ENCODE measurements around the gene RPL10L.

Gene RPL10L

GRCh38 chr14:46651526-46652144, at the start of gene RPL10L:
TSS of gene RPL10L (minus strand) at chr14:46651781. CDS start at chr14:46651736, 45 bp downstream.
- no peak within 1 kb of the TSS for H3K4me2 ChIP-seq (ENCODE audit: low read depth, low read length)
- H2AFZ ChIP-seq (ENCODE audit: low read length) = no peak within 1 kb of the TSS
- H3K36me3 ChIP-seq (replicated peaks; ENCODE audit: insufficient read depth, low read length) = no peaks in the 10 kb centered on the region
- DNase-seq = no peak
- no peaks in the 10 kb centered on the region for H3K27me3 ChIP-seq (replicated peaks; ENCODE audit: insufficient read depth, low read length)
- no peaks in the 10 kb centered on the region for H3K4me1 ChIP-seq (ENCODE audit: low read length)
- H3K79me2 ChIP-seq (ENCODE audit: low read length) = no peaks in the 10 kb centered on the region
- no peak within 1 kb of the TSS for H3K4me3 ChIP-seq (ENCODE audit: low read length)
- H3K9ac ChIP-seq (ENCODE audit: low read length) = no peak within 1 kb of the TSS
- H3K9me3 ChIP-seq (replicated peaks; ENCODE audit: insufficient read depth, low read length) = no peaks in the 10 kb centered on the region
- no peaks in the 10 kb centered on the region for H4K20me1 ChIP-seq (ENCODE audit: insufficient read depth, low read length)
- TF ChIP-seq EZH2 (optimal IDR thresholded peaks at IDR 0.05; ENCODE audit: low read depth, low read length) (no peak), EZH2phosphoT487 (IDR thresholded peaks at IDR 0.05; ENCODE audit: low read length) (no peak)
- TF ChIP-seq, protein P1, sequence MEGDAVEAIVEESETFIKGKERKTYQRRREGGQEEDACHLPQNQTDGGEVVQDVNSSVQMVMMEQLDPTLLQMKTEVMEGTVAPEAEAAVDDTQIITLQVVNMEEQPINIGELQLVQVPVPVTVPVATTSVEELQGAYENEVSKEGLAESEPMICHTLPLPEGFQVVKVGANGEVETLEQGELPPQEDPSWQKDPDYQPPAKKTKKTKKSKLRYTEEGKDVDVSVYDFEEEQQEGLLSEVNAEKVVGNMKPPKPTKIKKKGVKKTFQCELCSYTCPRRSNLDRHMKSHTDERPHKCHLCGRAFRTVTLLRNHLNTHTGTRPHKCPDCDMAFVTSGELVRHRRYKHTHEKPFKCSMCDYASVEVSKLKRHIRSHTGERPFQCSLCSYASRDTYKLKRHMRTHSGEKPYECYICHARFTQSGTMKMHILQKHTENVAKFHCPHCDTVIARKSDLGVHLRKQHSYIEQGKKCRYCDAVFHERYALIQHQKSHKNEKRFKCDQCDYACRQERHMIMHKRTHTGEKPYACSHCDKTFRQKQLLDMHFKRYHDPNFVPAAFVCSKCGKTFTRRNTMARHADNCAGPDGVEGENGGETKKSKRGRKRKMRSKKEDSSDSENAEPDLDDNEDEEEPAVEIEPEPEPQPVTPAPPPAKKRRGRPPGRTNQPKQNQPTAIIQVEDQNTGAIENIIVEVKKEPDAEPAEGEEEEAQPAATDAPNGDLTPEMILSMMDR (IDR thresholded peaks at IDR 0.05; ENCODE audit: low read length) = peak; percentile 9; the same call in 1 of the 2 replicates
- H3K27ac ChIP-seq (ENCODE audit: low read length) = no peak within 1 kb of the TSS
- no peaks in the 10 kb centered on the region for H3F3A ChIP-seq (ENCODE audit: insufficient read depth, low read length)
- H3K9me2 ChIP-seq (replicated peaks; ENCODE audit: insufficient read depth, low read length) = no peaks in the 10 kb centered on the region

- Histone ChIP-seq H3K27me3 (replicated peaks; ENCODE audit: insufficient read depth, low read length) (no peaks in the 10 kb centered on the region), H3K9me3 (replicated peaks; ENCODE audit: insufficient read depth, low read length) (no peaks in the 10 kb centered on the region), H3K4me2 (ENCODE audit: low read depth, low read length) (no peak overlapping the region), H3K4me1 (ENCODE audit: low read length) (no peaks in the 10 kb centered on the region), H3K36me3 (replicated peaks; ENCODE audit: insufficient read depth, low read length) (no peaks in the 10 kb centered on the region), H3K9me2 (replicated peaks; ENCODE audit: insufficient read depth, low read length) (no peaks in the 10 kb centered on the region), H3F3A (ENCODE audit: insufficient read depth, low read length) (no peaks in the 10 kb centered on the region), H3K4me3 (ENCODE audit: low read length) (no peak overlapping the region), H3K79me2 (ENCODE audit: low read length) (no peaks in the 10 kb centered on the region), H2AFZ (ENCODE audit: low read length) (no peak overlapping the region), H3K27ac (ENCODE audit: low read length) (no peak overlapping the region), H4K20me1 (ENCODE audit: insufficient read depth, low read length) (no peaks in the 10 kb centered on the region), H3K9ac (ENCODE audit: low read length) (no peak overlapping the region)
- no peak for DNase-seq
- TF ChIP-seq, protein P1 (IDR thresholded peaks at IDR 0.05; ENCODE audit: low read length) = no peak
Measured at GRCh38 chr14:46691819-46692218, 40.2 kb upstream of the RPL10L start.

DNA sequence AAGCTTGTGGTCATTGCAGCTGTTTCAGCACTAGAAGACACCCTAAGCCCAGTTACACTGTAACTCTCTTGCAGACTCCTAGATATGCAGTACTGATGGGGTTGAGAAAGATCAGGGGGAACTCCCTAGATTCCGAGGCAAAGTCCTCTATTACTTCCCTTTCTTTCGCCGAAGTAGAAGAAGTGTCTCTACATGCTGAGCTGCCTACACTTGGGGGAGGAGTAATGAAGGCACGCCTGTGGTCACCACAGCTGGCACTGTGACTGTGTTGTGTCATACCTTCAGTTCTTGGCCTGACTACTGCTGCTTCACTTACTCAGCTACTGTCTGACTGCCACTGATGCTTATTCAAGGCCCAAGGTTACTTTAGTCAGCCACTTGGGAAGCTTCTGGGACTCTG, 35.1 kb upstream of the RPL10L start:
- no peaks in the 10 kb centered on the region for H3F3A ChIP-seq (ENCODE audit: insufficient read depth, low read length)
- no peaks in the 10 kb centered on the region for H3K36me3 ChIP-seq (replicated peaks; ENCODE audit: insufficient read depth, low read length)
- H3K27me3 ChIP-seq (replicated peaks; ENCODE audit: insufficient read depth, low read length) = no peaks in the 10 kb centered on the region
- TF ChIP-seq, protein P1 (IDR thresholded peaks at IDR 0.05; ENCODE audit: low read length) = no peak
- TF ChIP-seq EZH2phosphoT487 (IDR thresholded peaks at IDR 0.05; ENCODE audit: low read length) = no peak
- TF ChIP-seq EZH2 (optimal IDR thresholded peaks at IDR 0.05; ENCODE audit: low read depth, low read length) = no peak
- H3K9me3 ChIP-seq (replicated peaks; ENCODE audit: insufficient read depth, low read length) = no peaks in the 10 kb centered on the region
- no peaks in the 10 kb centered on the region for H4K20me1 ChIP-seq (ENCODE audit: insufficient read depth, low read length)
- no peak overlapping the region for H3K27ac ChIP-seq (ENCODE audit: low read length)
- H3K79me2 ChIP-seq (ENCODE audit: low read length) = no peaks in the 10 kb centered on the region
- no peak overlapping the region for H3K9ac ChIP-seq (ENCODE audit: low read length)
- H3K4me2 ChIP-seq (ENCODE audit: low read depth, low read length) = no peak overlapping the region
- H3K4me3 ChIP-seq (ENCODE audit: low read length) = no peak overlapping the region
- no peaks in the 10 kb centered on the region for H3K9me2 ChIP-seq (replicated peaks; ENCODE audit: insufficient read depth, low read length)
- DNase-seq = no peak
- H2AFZ ChIP-seq (ENCODE audit: low read length) = no peak overlapping the region
- no peaks in the 10 kb centered on the region for H3K4me1 ChIP-seq (ENCODE audit: low read length)
